Bronchial epithelial cell (primary cell): ENCODE results near the gene IQSEC3. TPM values are rescaled to one million over a fixed set of nuclear protein-coding genes. Genes with fewer than 3 reads are reported as not detected.
A peak's percentile ranks its signal among the peaks of the same experiment; 100 is the strongest.
"Not testable (repeated sequence)": the region's sequence is repeated elsewhere in the genome, so short reads cannot be mapped to it uniquely, and the experiment has no call there.

Experiments used
- DNase-seq: peaks from one replicate; pipeline ENCODE4 v3.0.0-alpha.2; 2010; ENCODE audit warnings: low read depth
- FAIRE-seq: peaks from 2 replicates; lab custom pipeline; 2011; peaks lifted over from hg19 to GRCh38; lab: Jason Lieb, UNC
- H3K27me3 ChIP-seq: 2 replicates; pipeline ENCODE4 v1.5.1; 2011; ENCODE audit warnings: low read length; ENCODE audit not compliant: control insufficient read depth, insufficient read depth
- H3K36me3 ChIP-seq: 2 replicates; pipeline ENCODE4 v1.5.1; 2011; ENCODE audit warnings: low read length; ENCODE audit not compliant: control insufficient read depth, insufficient read depth
- H3K4me3 ChIP-seq: 2 replicates; pipeline ENCODE4 v1.5.1; 2011; ENCODE audit warnings: mild to moderate bottlenecking, low read depth, low read length, control low read depth
- CTCF ChIP-seq: IDR thresholded peaks from 2 replicates; pipeline ENCODE4 v1.5.1; 2011; ENCODE audit warnings: mild to moderate bottlenecking, moderate library complexity, low read length, control low read depth, inconsistent platforms; ENCODE audit not compliant: insufficient read depth, severe bottlenecking
- total RNA-seq: library from RNA; depleted of rRNA; stranded (reverse); fragments of >200 nt; gene quantifications from 2 replicates; pipeline ENCODE4 v1.2.1, GENCODE V29; 2014

IQSEC3 gene
- total RNA-seq, 1 donor from 2014 or later, result not detected

GRCh38 chr12:186006-186625 is 119.5 kb downstream of the IQSEC3 start:
- DNase-seq, result no peak
- no peak for FAIRE-seq
- no peaks in the 10 kb centered on the region for H3K36me3 ChIP-seq
- no peak overlapping the region for H3K4me3 ChIP-seq
- TF ChIP-seq CTCF, result no peak
- H3K27me3 ChIP-seq, result no peaks in the 10 kb centered on the region

- not testable (repeated sequence) for H3K27me3 ChIP-seq, H3K4me3 ChIP-seq, H3K36me3 ChIP-seq, DNase-seq, FAIRE-seq
These were observed 121.7 kb downstream of the IQSEC3 start for GRCh38 chr12:187986-188909.

DNA sequence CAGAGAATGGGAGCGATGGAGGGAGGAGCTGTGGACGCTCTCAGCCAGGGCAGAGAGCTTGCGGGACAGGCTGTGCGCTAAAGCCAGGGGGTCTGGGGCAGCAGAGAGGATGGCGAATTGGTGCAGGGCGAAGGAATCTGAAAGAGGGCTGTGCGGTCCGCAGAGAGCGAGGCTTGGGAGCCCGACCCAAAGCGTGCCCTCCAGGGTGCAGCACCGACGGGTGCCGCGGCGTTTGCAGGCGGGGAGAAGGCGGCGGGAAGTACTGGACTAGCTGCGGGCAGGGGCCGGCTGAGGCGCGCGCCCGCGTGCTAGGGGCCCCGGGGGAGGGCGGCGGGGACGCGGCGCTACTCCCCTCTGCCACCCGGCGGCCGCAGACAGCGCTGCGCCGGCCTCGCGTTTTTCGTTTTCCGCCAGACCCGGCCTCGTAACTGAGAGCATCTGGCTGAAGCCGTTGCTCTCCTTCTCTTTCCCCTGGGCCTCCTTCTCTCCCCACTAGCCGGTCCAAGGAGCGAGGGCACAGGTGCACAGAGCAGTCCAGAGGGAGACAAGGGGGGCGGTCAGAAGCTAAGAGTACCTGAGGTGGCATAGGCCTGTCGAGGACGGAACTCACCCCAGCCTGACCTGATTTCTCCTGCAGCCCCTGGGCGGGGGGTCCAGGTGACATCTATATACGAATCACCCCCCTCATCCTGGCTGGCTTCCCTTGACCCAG is 122.5 kb downstream of the IQSEC3 start:
- Histone ChIP-seq H3K4me3 (peak overlapping the region; percentile 29), H3K36me3 (no peaks in the 10 kb centered on the region), H3K27me3 (peaks cover 2% of the 10 kb centered on the region)
- TF ChIP-seq CTCF, result peak; percentile 74
- FAIRE-seq (no peak), DNase-seq (no peak)

DNA sequence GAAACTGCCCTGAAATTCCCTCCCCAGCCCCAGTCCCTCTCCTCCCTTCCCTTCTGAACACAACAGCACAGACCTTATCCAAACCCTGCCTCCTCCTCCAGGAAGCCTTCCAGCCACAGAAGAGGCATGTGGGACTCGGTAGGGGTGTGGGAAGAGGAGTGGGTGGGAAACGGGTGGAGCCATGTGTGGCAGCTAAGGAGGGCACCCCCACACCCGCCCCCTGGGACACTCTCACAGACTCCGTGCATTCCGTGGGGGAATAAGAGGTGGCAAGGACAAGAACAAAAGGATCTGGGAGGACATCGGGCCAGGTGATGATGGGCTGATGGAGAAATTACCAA is 123.0 kb downstream of the IQSEC3 start:
- DNase-seq (no peak), FAIRE-seq (no peak)
- peaks cover 2% of the 10 kb centered on the region for H3K27me3 ChIP-seq
- no peak overlapping the region for H3K4me3 ChIP-seq
- no peaks in the 10 kb centered on the region for H3K36me3 ChIP-seq
- TF ChIP-seq CTCF, result no peak

GRCh38 chr12:190881-191280 is 124.3 kb downstream of the IQSEC3 start:
- Histone ChIP-seq H3K27me3 (peaks cover 2% of the 10 kb centered on the region), H3K4me3 (no peak overlapping the region), H3K36me3 (no peaks in the 10 kb centered on the region)
- no peak for DNase-seq
- FAIRE-seq, result no peak
- no peak for TF ChIP-seq CTCF

GRCh38 chr12:191541-191940 is 125.0 kb downstream of the IQSEC3 start:
- no peak for TF ChIP-seq CTCF
- FAIRE-seq (no peak), DNase-seq (no peak)
- H3K36me3 ChIP-seq, result no peaks in the 10 kb centered on the region
- no peak overlapping the region for H3K4me3 ChIP-seq
- peaks cover 2% of the 10 kb centered on the region for H3K27me3 ChIP-seq
